ENCODE results near the gene KRT37.

DNA sequence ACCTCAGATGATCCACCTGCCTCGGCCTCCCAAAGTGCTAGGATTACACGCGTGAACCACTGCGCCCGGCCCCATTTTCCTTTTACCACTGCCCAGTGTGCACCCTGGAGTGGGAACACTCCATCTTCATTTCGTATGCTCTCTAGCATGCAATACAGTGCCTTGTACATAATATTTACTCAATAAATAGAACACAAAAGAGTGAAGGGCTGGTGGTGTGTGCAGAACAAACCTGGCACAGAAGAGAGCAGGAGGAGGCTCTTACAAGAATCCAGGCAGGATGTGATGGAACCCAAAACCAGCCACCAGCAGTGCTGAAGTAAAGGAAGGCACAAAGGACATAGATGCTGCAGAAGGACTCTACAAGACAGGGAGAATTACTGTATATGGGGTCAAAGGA lies 7.3 kb downstream of the KRT37 start:
- no peak for TF ChIP-seq POLR2A (IDR thresholded peaks at IDR 0.05)
- TF ChIP-seq, protein P1, sequence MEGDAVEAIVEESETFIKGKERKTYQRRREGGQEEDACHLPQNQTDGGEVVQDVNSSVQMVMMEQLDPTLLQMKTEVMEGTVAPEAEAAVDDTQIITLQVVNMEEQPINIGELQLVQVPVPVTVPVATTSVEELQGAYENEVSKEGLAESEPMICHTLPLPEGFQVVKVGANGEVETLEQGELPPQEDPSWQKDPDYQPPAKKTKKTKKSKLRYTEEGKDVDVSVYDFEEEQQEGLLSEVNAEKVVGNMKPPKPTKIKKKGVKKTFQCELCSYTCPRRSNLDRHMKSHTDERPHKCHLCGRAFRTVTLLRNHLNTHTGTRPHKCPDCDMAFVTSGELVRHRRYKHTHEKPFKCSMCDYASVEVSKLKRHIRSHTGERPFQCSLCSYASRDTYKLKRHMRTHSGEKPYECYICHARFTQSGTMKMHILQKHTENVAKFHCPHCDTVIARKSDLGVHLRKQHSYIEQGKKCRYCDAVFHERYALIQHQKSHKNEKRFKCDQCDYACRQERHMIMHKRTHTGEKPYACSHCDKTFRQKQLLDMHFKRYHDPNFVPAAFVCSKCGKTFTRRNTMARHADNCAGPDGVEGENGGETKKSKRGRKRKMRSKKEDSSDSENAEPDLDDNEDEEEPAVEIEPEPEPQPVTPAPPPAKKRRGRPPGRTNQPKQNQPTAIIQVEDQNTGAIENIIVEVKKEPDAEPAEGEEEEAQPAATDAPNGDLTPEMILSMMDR (IDR thresholded peaks at IDR 0.05) = no peak
